Limb (tissue), 2 donors: ENCODE results near the gene UST.
A peak's percentile ranks its signal among the peaks of the same experiment; 100 is the strongest.
"Not testable (repeated sequence)": the region's sequence is repeated elsewhere in the genome, so short reads cannot be mapped to it uniquely, and the experiment has no call there.

ENCODE experiments used
- DNase-seq, 2 donors: peaks; one replicate each; pipeline ENCODE4 v3.0.0-alpha.2; 2016; ENCODE audit errors: extremely low spot score in 2 of 2

Gene UST

GRCh38 chr6:148893481-148893880, 146.7 kb downstream of the UST start:
- no peak for DNase-seq

GRCh38 chr6:148898376-148899014, 151.7 kb downstream of the UST start:
- DNase-seq: peak in 1 of 2 donors; percentile 40

GRCh38 chr6:148904896-148905870, 158.4 kb downstream of the UST start:
- DNase-seq: no peak

GRCh38 chr6:148905901-148906300, 159.1 kb downstream of the UST start:
- DNase-seq: no peak

GRCh38 chr6:148906386-148906785, 159.6 kb downstream of the UST start:
- DNase-seq: no peak

- DNase-seq: no peak
Observed at GRCh38 chr6:148907573-148907972, 160.7 kb downstream of the UST start.

- DNase-seq: no peak
Observed at GRCh38 chr6:148912252-148912651, 165.4 kb downstream of the UST start.

- no peak for DNase-seq
Observed at GRCh38 chr6:148915810-148916209, 169.0 kb downstream of the UST start.

- DNase-seq: not testable (repeated sequence)
Observed at GRCh38 chr6:148916485-148916884, 169.7 kb downstream of the UST start.

- DNase-seq: no peak
Observed at GRCh38 chr6:148924226-148925012, 177.6 kb downstream of the UST start.

- no peak for DNase-seq
Observed at GRCh38 chr6:148925701-148926100, 178.9 kb downstream of the UST start.

- DNase-seq: no peak
Observed at GRCh38 chr6:148926478-148926877, 179.6 kb downstream of the UST start.

GRCh38 chr6:148927586-148927985, 180.8 kb downstream of the UST start:
- DNase-seq: no peak

- DNase-seq: no peak
Observed at GRCh38 chr6:148928811-148929210, 182.0 kb downstream of the UST start.

- no peak for DNase-seq
Observed at GRCh38 chr6:148932208-148932607, 185.4 kb downstream of the UST start.

GRCh38 chr6:148932731-148933130, 185.9 kb downstream of the UST start:
- no peak for DNase-seq

- no peak for DNase-seq
Observed at GRCh38 chr6:148934539-148934938, 187.7 kb downstream of the UST start.

GRCh38 chr6:148934961-148935360, 188.1 kb downstream of the UST start:
- no peak for DNase-seq

- no peak for DNase-seq
Observed at GRCh38 chr6:148935705-148936435, 189.0 kb downstream of the UST start.

GRCh38 chr6:148943451-148943850, 196.6 kb downstream of the UST start:
- no peak for DNase-seq

- DNase-seq: no peak
Observed at GRCh38 chr6:148944608-148945007, 197.8 kb downstream of the UST start.
